Activated naive CD4-positive, alpha-beta T cell treated with Interleukin-2 at 50 U/mL for 16 hours (primary cell): ENCODE measurements around the gene NR4A2.

ENCODE experiments used
- DNase-seq: peaks from one replicate; pipeline ENCODE4 v3.0.0-alpha.2; 2020

Gene NR4A2

DNA sequence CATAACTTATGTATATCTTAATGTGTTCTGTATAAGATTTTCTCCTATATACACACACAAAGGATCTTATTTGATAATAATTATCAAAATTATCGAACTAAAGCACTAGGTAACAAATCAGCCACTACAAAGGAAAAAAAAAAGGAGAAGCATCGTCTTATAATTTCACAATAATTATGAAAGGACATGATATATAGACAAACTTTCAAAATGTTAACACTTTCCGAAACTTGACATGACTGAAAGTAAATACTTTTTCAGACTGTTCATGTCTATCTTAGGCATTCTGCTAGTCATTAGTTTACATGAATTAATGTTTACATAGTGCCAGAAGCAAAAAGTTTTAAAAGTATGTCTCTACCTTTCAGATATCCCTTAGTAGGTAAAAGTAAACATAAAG, 7.3 kb upstream of the NR4A2 start:
- DNase-seq = no peak

DNA sequence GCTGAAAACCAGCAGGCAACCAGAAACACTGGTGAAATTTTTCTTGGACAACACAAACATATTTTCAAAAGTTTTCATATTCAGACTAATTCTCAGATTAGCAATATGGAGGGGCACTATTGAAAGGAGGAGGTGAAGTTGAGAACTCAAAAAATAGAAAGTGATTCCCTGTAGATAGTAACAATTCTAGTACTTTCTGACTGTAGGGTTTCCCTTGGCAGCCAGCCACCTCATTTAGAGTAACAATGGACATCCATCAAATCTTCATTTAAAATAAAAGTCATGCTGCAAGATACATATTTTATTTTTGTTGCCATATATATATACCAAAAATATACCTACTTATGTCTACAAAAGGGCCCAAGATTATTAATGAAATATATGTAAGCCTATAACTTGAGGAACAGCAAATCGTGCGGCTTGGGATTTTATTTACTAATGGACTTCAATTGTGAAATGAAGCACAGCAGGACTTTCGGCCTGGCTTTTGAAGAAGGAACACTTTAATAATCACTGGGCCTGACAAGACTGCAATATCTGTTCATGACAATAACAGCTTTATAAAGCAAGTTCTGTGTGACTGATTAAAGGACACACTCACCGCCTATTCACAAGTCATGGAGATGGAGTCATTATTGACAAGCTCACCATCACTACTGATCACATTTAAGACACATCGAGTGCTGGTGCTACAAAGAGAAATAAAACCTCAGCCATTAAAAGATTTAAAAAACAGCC, 6.8 kb upstream of the NR4A2 start:
- no peak for DNase-seq

DNA sequence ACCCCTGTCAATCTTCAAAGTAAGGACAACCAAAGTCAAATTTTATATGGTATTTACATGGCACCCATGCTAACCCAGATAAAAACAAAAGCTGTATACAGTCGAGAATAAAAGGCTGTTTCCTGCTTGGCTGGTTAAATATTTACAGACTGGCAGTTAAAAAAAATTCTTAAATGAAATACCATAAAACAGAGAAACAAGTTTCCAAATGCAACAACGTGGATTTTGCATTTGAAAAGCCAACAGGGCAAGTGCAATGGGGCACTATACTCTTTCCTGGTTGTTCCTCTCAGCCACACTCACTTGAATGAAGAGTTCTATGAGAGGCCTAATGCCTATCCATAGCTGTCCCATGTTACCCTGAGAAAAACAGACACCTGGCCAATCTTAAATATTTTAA, 6.1 kb upstream of the NR4A2 start:
- DNase-seq = no peak

DNA sequence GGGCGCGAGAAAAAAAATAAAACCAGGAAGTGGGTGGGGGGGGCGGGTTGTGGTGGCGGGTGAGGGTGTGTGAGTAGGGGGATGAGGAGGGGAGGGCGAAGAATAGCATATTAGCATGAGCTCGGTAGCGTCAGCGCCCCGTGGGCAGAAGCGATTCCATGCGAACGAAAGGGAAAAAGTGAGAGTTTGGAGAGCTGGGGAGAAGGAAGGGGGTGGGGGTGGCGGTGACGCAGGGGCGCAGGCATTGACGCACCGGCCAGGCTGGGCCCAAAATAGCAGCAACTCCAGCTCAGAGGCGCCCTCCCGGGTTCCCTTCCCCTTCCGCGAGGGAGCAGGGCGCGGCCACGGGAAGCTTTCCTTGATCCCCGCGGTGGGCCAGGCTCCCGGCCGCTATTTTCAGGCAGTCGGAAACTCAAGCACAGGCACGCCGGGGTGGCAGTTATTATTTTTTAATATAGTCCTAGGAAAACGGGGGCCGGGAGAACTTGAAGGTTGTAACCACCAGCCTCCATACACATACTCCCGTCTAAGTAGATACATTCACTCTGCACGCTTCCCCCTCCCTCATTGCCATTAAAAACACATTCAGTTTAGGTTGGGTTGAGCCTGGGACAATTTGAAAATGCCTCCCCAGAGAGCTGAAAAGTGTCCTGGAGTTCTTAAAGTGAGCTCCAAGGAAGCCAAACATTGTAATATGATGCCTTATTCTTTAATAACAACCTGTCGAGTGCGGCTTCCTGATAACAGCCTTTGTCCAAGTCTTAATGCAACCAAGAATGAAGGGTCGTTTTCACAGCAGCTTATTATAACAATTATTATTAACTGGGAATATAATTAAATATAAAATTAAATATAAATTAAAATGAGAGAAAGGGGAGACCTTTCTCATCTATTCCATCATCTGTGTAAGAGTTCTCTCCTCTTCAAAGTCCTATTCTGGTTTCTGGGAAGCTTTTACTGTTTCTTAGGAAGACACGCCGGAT, 2.3 kb upstream of the NR4A2 start:
- DNase-seq = peak; percentile 86

DNA sequence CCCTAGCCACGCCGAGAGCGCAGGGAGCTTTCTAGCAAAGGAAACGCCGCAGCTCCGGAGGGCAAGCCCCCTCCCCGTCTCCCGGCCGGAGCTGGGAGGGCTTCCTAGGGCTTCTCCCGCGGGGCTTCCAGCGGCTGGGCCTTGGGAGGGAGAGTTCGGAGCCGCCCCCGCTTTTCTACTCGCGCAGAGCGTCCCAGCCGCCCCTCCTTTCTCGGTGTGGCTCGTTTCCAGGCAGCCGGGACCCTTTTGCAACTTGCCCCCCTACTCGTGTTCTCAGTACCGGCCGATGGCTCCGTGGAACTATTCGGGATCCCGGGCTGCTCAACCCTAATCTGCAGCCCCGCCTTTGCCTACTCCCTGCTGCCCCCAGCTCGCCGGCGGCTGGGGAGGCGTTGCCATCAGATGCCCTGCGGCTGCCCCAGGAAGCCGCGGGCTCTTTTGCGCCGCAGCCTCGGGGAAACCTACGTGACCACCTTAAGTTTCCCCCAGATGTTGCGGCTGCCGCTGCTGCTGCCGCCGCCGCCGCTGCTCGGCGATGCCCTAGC, 1.5 kb upstream of the NR4A2 start:
- no peak for DNase-seq

DNA sequence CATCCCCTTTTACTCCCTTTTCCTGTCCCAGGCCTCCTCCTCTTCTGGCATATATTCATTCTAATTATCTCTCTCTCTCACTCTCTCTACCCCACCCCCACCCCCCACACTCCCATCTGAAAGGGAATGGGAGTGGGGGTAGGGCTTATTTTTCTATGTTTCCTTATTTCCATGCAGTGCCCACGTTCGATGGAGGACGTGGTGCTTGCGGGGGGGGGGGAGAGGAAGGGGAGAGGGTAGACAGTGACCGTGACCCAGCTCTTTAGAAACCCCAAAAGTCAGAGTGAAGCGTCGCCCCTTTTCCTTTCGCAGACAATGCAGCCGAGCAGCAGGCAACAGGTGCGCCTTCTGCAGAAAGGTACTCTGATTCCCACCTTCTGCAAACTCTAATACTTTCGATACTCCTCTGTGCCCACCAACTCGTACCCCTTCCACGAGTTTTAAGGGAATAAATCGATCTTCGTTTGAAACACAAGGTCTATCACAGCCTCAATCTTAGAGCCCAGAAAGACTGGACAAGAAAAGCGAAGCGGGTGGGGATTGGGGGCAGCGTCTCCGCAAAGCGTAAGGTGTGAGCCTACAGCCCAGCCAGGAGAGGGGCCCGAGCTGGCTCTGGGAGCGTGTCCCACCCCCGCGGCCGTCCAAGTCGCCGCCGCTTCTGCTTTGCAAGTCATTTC, 891 bp upstream of the NR4A2 start:
- peak; percentile 64 for DNase-seq

DNA sequence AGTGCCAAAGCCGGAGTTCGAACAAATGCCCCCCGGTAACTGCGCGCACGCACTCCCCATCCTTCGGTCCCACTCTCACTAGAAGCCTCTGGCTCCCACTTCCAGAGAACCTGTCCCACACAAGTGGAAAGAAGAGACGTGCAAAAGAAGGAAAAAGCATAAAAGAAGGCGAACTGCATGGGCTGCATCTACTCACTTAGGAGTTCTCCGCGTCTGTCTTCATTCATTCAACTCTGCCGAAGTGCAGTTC, 312 bp downstream of the NR4A2 start:
- no peak for DNase-seq

DNA sequence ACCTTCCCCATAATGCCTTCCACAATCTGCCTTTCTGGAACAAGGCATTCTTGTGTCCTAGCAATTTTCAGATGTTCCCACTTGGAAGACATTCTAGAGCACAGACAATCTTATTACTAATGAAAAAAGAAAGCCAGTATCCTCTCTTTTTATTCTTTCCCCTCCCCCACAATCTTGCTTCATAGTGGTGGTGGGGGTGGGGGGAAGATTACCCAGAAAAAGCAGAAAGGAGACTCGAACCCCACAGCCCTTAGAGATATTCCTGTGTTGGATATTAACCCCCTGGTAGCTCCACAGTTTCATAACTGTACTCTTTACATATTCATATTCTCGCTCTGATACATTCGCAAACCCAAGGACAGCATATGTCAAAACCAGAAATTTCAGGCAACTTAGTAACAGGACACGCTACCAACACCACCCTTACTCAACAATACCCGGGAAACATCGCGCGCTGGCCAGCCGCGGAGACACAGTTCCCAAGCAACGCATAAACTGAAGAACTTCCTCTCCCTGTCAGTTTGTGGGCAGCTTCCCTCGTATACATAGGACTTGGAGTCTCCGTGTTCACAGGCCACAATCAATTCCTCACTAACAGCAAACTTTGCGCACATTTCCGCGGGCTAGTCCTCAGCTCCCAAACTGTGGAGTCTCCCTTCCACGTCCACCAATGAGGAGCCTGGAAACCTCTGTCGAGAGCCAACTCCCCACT, 793 bp downstream of the NR4A2 start:
- no peak for DNase-seq

DNA sequence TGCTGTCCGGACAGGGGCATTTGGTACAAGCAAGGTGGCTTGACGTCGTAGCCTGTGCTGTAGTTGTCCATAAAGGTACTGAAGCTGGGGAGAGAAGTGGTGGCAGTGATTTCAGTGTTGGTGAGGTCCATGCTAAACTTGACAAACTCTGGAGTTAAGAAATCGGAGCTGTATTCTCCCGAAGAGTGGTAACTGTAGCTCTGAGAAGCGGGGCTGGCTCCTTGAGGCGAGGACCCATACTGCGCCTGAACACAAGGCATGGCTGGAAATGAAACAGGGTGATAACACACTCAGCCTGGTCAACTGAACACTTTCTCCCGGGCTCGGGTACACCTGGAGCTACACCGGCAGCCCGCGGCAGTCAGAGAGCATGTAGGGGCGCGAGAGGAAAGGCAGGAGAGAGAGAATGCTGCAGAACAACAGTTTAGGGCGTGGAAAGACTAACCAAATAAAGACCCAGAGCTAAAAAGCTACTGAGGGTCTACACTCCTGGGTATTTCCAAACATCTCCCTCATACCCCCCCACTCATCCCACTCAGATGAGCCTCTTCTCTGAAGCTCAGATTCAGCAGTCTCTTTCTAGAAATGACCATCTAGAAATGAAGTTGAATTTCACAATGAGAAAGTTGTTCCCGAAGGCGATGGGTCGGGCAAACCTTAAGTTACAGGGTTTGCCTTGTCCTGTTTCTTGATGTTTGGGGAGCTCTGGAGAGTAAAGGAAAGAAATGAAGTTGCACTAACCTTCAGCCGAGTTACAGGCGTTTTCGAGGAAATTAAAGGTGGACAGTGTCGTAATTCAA, 2.4 kb downstream of the NR4A2 start:
- no peak for DNase-seq

DNA sequence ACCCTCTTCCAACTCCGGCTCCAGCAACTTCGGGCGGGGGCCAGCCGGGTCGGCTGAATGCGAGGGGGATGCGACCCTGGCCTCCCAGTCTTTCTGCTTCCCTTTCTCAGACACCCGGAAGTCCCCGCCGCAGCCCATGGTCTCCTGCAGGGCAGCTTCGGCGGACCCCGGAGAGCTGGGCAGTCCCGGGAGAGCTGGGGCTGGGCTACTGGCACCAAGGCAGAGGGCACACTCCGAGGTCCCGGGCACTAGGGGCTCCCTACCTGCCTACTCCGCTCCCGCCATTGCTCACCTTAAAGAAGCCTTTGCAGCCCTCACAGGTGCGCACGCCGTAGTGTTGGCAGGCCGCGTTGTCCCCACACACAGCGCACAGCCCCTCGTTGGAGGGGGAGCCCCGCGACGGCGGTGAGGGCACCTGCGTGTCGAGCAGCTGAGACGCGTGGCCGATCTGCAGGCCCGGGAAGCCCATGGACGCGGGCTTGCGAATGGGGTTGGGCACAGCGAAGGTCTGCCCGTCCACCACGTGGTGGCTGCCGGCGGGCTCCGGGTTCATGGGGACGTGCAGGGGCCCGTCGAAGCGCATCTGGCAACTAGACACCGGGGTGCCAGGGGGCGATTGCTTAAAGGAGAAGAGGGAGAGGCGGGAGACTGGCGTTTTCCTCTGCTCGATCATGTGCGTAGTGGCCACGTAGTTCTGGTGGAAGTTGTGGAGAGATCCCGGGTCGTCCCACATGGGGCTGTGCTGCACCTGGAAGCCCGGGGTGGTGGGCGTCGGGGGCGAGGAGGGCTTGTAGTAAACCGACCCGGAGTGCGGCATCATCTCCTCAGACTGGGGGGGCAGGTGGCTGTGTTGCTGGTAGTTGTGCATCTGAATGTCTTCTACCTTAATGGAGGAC, 3.2 kb downstream of the NR4A2 start:
- no peak for DNase-seq

DNA sequence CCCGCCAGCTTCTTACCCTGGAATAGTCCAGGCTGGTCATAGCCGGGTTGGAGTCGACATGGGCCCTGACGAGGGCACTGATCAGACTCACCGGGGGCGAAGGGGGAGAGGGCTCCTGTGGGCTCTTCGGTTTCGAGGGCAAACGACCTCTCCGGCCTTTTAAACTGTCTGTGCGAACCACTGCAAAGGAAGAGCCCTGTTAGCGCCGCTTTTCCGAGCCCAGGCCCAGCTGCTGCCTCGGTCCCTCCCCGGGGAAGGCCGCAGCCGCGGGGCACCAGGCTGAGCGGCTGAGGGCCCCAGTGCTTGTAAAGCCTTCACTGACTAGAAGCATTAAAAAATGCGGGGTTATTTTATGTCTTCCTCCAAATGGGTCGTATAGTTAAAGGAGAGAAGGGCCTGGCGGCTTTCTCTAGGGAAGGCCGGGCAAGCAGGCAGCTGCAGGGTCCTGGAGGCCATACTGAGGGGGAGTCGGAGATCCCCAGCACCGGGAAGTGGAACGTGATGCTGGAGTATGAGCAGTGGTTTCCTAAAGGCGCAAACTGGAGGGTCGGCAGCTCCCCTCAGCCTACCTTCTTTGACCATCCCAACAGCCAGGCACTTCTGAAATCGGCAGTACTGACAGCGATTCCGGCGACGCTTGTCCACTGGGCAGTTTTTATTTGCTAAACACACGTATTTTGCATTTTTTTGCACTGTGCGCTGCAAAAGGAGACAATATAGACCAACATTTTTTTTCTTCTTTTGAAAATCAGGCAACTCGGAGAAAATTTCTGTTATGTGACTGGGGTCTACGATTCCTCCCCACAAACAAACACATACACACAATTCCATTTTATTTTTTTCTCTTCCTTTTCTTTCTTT, 4.5 kb downstream of the NR4A2 start:
- no peak for DNase-seq

DNA sequence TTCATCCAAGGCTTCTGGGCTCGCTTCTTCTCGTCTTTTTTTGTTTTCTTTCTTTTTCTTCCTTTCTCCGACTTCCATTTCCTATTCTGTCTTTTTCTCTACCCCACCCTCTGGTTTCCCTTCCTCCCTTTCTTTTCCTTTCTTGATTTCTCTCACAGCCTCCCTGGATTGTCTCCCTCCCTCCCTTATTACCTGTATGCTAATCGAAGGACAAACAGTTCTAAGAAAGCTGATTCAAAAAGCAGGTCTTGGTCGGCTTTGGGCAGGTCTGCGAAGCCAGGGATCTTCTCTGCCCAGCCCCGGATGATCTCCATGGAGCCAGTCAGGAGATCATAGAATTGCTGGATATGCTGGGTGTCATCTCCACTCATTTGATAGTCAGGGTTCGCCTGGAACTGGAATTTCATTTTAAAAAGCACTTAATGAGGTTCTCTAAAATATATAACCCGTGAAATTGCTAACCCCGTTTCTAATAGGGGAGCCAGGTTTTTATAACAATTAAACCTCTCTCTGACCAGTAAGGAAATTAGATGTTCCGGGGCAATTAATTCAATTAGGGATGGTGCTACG, 5.9 kb downstream of the NR4A2 start:
- DNase-seq = no peak

DNA sequence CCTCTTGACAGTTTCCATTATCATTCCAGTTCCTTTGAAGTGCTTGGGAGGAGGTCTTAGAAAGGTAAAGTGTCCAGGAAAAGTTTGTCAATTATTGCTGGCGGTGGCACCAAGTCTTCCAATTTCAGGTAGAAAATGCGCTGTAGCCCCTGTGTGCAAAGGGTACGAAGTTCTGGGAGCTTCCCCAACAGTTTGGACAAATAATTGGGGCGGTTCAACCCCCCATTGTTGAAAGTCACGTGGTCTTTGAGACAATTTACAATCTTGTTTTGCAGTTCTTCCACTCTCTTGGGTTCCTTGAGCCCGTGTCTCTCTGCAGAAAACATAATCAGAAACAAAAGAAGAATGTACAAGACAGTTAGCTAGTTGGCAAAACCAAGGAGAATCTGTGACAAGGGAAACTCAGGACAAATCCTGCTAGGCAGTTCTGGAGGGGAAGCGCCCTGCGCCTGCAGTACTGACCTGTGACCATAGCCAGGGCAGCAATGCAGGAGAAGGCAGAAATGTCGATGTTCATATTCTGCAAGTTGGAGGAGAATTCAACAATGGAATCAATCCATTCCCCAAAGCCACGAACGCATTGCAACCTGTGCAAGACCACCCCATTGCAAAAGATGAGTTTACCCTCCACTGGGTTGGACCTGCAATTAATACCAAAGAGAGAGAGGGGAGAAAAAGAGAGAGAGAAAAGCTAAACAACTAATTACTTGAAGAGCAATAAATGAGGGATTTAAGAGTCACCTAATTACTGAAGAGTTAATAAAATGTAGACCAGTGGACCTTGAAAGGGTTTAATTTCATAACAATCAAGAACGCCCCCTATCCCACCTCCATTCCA, 6.6 kb downstream of the NR4A2 start:
- no peak for DNase-seq

DNA sequence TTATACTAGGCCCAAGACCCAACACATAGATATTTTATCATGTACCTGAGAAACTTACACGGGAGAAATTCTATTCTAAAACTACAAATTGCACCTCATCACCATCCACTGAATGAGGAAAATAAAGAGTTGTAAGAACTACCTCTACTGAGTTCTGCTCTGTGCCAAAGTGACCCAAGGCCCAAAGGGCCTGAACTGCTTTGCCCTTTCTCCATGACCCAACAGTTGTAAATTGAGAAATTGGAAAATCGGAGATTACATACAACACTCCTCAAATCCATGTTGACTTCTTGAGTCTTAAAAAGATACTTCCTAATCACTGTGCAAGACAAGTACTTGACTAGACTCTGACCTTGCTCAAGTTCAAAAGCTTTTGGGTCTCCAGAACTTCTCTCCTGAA, 8.8 kb downstream of the NR4A2 start:
- no peak for DNase-seq

DNA sequence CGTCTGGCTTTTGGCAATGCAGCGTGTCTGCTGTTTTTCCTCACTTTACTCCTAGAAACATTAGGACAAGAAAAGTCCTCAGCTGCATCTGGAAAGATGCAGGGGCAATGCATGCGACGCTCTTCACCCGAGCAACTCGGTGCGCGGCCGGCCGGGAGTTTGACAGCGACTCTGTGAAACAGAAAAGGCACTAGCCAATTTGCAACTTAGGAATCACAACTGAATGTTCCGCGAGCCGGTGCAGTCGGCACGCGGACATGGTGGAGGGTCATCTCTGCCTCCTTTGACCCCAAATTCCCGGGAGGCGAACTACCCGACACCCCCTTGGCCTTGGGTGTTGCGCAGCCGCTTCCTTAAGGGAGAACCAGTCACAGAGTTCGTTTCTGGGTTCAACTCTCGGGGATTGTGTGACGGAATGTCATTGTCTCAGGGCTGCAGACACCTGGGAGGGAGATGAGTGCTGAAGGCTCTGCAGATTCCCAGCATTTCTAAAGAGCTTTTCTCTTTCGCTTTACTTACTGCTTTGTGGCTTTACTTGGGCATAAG, 9.8 kb downstream of the NR4A2 start:
- no peak for DNase-seq

DNA sequence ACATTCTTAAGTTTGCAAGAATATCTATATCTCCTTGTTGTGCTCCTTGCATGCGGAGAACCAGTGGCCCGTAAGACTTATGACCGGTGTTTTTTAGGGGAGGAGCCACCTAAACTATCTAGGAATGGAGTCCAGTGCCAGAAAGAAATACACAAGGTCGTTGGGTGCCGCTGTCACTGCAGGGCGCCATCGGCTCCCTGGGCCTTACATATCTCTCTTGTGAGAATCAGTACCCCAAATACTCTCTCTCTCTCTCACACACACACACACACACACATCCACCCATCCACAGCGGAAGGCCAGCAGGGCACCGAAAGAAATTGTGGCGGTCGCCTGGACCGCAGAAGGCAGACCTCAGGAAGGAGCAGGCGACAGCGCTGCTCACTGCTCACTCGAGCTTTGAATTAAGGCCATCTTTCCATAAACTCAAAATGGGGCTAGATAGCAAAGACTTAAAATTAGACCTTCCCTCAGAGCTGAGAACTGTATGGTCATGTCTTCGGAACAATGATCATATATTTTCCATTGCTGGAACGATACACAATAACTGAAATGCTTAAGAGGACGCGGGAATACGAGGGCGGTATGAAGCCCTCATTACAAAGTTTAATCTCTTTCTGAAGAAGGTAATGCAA, 10.4 kb downstream of the NR4A2 start:
- DNase-seq = no peak

DNA sequence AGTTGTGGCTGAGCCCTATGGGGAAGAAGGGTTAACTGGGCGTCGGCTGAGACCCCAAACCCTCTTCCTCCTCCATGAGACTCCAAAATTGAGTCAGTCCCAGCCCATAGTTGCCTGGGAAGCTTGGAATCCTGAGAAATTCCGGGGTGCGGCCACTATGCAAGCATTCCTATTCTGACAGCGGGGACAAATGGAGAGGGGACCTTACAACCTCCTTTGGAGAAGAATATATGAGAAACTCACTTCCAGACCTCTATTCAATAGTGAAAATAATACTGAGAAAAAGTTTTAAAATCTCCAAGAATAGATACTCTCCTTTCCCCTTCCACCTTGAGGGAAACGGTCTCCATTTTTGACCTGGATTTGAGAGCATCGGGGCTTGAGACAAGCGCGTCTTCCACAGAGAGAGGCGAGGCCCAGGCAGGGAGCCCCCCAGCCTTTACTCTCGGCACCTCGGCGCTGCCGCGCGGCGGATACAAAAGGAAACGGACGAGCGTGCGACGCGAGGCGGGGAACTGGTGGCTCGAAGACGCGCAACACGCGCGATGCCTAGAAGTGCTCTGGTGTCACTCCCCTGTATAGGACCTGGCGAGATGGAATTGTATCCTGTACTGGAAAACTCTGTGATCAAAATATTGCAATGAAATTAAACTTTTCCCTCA, 11.1 kb downstream of the NR4A2 start:
- no peak for DNase-seq
